Hair follicle dermal papilla cell (primary cell): ENCODE measurements around the gene PRRT4. TPM values are rescaled to one million over a fixed set of nuclear protein-coding genes. Genes with fewer than 3 reads are reported as not detected.

Experiments
- small RNA-seq: library from RNA; depleted of rRNA; stranded (forward); fragments of <200 nt; gene quantifications from one replicate; pipeline ENCODE3, GENCODE V24; 2012
- total RNA-seq: library from RNA; depleted of rRNA; stranded (reverse); fragments of >200 nt; gene quantifications from 2 replicates; pipeline ENCODE4 v1.2.3, GENCODE V29; 2012

Gene PRRT4
- total RNA-seq: 0.16 and 0.24 TPM in 2 replicates

DNA sequence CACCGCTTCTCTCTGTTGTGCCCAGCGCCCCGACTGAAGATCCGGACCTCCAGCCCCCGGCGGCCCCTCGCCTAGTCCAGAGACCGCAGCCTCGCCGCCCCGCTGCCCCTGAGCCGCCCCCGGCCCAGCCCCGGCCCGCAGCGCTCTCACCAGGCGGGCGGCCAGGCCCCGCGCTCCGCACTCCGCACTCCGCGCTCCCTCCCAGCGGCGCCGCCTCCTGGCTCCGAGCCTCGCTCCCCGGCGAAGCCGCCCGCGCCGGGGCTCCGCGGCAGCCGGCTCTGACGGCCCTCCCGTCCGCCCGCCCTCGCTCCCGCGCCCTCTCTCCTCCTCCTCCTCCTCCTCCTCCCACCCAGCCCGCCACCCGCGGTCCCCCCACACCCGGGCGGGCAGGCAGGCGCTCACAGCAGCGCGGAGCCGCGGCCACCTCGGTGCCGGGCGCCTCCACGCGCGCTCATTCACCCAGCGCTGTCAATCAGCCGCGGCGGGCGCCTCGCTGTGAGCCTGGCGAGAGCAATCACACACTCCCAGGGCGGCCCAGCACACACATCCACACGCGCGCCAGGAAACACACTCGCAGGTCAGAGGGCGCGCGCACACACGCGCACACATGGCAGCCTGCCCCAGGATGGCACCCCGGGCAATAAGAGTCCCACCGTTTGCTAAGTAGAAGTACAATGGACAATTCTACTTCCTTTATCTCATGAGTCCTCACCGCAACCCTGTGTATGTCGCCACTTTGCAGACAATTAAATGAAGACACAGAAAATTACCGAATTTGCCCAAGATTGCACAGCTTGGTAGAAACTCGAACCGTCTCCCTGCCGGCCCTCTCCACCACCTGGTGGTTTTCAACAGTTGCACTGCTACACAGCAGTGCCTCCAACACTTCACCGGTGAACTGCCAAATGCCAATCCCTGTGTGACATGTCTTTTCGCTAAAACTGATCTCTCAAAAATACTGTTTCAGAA is at the start of gene PRRT4:
Gene PRRT4 (minus strand): TSS at position 280 of the 969 bp plus-strand sequence.

DNA sequence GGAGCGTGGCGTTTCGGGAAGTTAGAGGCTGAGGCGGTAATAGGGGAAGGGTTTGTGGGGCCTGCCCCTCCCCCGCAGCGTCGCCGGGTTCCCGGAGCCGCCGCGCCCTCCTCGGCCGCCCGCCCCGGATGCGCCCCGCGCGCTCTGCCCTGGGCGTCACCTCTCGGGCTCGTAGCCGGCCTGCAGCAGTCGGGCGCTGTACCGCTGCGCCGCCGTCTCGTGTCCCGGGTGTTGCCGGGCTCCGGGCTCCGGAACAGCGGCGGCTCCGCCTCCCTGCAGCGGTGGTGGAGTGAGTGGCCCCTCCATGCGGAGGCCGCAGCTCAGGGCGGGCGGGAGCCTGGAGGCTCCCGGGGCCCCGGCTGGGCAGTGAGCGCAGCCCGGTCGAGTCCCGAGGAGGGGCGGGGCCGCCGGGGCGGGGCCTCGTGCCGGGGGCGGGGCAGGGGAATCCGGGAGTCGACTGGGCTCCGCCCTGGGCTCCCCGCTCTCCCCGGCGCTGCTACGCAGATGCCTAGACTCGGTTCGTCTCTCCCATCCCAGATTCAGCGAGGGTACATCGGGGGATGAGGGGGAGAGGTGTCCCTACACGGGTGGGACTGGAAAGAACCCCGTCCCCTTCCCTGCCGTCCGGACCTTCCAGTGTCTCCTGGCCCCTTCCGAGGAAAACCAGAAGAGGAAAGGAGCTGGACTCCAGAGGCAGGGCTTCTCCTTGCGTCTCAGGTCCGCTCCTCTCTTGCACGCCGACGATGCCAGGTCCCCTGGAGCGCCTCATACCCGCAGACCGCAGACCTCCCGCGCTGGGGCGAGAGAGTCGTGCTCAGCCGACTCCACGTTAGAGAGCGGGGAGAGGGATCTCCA is 48.3 kb upstream of the PRRT4 start, which contains the start of gene IMPDH1:
Gene IMPDH1 (minus strand): TSS at position 387 of the 855 bp plus-strand sequence. CDS start 81 bp downstream, at position 306.

DNA sequence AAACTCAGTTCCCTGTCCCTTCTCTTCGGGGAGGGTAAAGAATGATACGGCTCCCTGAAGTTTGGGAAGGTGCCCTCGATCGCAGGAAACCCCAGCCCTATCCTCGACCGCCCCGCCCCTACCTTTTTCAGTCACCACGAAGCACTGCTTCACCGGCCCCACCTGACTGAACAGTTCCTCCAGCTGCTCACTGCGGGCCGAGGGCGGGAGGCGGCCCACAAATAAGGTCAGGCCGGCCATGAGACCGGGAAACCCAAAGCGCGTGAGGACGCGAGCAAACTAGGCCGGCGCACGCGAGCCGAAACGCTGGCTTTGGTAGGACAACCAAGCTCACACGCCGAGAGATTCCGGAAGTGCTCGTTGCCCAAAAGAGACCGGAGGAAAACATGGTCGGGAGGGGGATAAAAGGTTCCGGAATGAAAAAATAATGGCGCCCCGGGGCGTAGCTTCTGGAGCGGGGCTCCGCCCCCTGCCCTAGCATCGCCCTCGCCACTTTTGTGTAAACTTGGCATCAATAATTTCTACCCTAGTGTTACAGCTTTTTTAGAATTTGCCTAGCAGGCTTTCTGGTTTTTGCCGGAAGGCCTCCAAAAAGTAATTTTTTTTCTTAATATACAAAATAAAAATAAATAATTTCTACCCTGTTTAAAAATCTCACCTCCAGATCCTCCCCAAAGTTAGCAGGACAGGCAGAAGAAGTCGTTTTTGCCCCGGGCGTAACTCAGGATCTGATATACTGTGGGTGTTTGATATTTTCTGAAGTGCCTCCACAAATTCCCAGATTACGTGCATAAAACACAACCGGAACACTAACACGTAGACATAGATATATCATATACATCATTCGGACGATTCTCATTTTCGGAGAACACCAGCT is 17.7 kb downstream of the PRRT4 start, which contains the start of gene RBM28:
Gene RBM28 (minus strand): TSS at position 355 of the 877 bp plus-strand sequence. CDS start 115 bp downstream, at position 240.

Small RNA genes within 50 kb of the gene (small RNA-seq; reads per million reads assigned to genes)
- gene RNU7-27P: not detected

Other genes starting within 250 kb of the PRRT4 start
- 3.1 and 4.1 TPM in 2 replicates for gene LEP, start 120.4 kb downstream of the PRRT4 start, total RNA-seq
- gene RBM28, start 17.8 kb downstream of the PRRT4 start, total RNA-seq: 22.4 and 25.3 TPM in 2 replicates
- 46.6 and 54.5 TPM in 2 replicates for gene IMPDH1, start 48.3 kb upstream of the PRRT4 start, total RNA-seq
- 15.4 and 22.4 TPM in 2 replicates for gene HILPDA, start 94.2 kb upstream of the PRRT4 start, total RNA-seq
- gene METTL2B, start 115.1 kb upstream of the PRRT4 start, total RNA-seq: 32.6 and 33.8 TPM in 2 replicates